ENCODE results near the gene PROSER1. TPM values are rescaled to one million over a fixed set of nuclear protein-coding genes. Genes with fewer than 3 reads are reported as not detected.
"Not testable (repeated sequence)": the region's sequence is repeated elsewhere in the genome, so short reads cannot be mapped to it uniquely, and the experiment has no call there.

PROSER1 gene
- 28.2 and 38.1 TPM in 2 replicates for total RNA-seq (2014; rRNA removed; shearing (Covaris generic))

DNA sequence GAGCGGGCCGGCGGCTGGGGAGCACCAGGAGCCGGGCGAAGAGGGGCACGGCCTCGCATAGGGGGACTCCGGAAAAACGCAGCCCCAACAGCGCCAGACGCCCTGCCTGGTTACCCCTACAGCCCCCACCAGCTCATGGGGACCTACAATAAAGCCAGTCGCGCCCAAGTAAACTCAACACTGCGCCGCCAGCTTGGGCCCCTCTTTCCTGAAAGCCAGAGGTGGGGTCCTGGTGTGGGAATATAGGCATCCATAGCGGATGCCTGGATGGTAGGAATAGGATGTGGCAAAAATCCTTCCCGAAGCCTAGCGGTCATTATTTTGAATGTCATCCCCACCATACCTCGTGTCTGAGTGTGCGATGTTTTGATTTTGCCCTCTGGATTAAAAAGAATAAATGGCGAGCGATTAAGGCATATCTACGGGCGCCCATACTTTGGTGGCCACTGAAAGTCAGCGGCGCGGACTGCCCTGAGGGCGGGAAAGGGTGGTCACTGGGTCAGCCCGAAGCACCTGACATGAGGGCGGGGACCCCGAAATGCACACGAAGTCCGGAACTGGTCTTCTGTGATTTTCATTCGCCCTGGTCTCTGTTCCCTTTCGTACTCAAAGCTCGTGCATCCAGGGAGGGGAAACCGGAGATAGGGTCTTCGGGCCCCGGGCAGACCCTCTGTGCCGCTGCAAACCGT lies at the start of gene PROSER1, which contains the start of gene NHLRC3:
PROSER1 (minus strand) TSS at position 210 of the 689 bp plus-strand sequence. CDS start 847 bp downstream, outside the sequence.
NHLRC3 (plus strand) TSS at position 577 of the 689 bp plus-strand sequence. CDS start 184 bp downstream, outside the sequence.
- H3K4me3 ChIP-seq (ENCODE audit: insufficient read depth, low read depth, low read length): peak within 1 kb of the TSS; percentile 93
- no peaks in the 10 kb centered on the region for H3K27me3 ChIP-seq (ENCODE audit: control insufficient read depth, insufficient read depth, low read length)
- peak; percentile 79 for DNase-seq
- no peaks in the 10 kb centered on the region for H3K36me3 ChIP-seq (replicated peaks; ENCODE audit: control insufficient read depth, insufficient read depth, low read length)

DNA sequence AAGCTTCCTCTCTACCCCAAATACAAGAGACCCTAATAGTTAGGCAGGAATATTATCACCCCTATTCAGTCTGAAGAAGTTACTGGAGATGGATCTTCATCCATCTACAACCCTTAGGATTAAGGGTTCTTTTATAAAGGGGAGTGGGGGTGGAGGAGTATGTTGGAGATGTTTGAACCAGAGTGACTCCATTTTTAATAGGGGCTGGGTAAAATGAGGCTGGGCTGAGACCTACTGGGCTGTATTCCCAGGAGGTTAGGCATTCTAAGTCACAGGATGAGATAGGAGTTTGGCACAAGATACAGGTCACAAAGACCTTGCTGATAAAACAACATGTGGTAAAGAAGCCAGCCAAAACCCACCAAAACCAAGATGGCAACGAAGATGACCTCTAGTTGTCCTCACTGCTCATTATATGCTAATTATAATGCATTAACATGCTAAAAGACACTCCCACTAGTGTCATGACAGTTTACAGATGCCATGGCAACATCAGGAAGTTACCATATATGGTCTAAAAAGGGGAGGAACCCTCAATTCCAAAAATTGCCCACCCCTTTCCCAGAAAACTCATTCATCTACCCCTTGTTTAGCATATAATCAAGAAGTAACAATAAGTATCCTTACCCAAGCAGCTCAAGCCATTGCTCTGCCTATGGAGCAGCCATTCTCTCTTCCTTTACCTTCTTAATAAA lies 48.5 kb upstream of the PROSER1 start:
- not testable (repeated sequence) for H3K27me3 ChIP-seq (ENCODE audit: control insufficient read depth, insufficient read depth, low read length); H3K36me3 ChIP-seq (replicated peaks; ENCODE audit: control insufficient read depth, insufficient read depth, low read length); H3K4me3 ChIP-seq (ENCODE audit: insufficient read depth, low read depth, low read length); DNase-seq

DNA sequence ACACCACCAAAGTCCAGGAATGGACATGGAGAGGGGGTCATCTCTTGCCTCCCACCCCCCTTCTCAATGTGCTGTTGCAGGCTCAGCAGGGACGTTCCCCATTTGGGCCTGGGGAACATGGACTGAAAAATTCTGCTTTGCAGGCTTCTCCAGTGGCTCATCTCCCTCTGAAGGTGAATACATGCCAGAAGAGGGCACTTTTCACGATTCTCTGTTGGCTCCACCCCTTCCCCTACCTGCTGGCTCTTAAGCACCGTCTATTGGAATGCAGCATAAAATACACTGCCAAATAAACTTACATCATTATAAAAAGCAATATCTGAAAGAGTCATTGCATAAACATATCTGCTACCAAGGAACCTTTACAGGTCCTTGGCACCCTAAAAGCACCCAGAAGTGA lies 36.1 kb upstream of the PROSER1 start:
- H3K36me3 ChIP-seq (replicated peaks; ENCODE audit: control insufficient read depth, insufficient read depth, low read length): no peaks in the 10 kb centered on the region
- no peak for DNase-seq
- no peak overlapping the region for H3K4me3 ChIP-seq (ENCODE audit: insufficient read depth, low read depth, low read length)
- H3K27me3 ChIP-seq (ENCODE audit: control insufficient read depth, insufficient read depth, low read length): no peaks in the 10 kb centered on the region

DNA sequence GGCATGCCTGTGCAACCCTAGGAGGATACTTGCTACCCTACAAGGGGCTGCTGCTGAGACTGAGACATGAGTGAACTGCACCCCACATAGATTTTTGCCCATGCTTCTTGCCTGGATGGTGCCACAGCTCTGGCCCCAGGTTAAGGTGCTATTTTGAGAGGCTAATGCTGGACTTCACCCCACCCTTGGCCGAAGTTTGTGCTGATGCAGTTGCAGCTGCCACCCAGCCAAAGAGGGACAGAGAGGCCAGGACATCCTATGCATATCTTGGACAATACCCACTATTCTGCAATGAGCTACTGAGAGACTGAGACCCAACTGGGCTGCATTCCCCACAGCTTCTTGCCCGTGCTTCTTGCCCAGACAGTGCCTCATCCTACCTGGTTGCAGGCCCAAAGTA lies 35.0 kb upstream of the PROSER1 start:
- DNase-seq: no peak
- Histone ChIP-seq H3K36me3 (replicated peaks; ENCODE audit: control insufficient read depth, insufficient read depth, low read length) (no peaks in the 10 kb centered on the region), H3K4me3 (ENCODE audit: insufficient read depth, low read depth, low read length) (no peak overlapping the region), H3K27me3 (ENCODE audit: control insufficient read depth, insufficient read depth, low read length) (no peaks in the 10 kb centered on the region)

DNA sequence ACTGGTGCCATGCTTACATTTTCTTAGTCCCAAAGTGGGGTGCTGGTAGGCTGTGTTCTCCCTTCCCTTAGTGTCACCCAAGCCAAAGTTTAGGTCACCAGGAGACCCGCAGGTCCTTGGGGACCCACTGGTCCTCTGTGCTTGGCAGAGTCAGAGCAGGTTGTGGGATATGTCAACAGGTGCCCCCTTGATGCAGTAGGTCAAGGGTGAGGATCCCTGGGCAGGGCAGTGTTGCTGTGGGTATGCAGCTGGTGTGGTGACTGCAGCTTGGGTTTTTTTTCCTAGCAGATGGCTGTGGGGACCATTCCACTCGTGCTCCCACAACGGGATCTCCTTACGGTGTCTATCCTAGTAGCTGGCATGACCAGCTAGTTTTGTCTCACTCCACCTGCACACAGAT lies 24.1 kb upstream of the PROSER1 start:
- H3K27me3 ChIP-seq (ENCODE audit: control insufficient read depth, insufficient read depth, low read length): no peaks in the 10 kb centered on the region
- H3K4me3 ChIP-seq (ENCODE audit: insufficient read depth, low read depth, low read length): no peak overlapping the region
- DNase-seq: no peak
- H3K36me3 ChIP-seq (replicated peaks; ENCODE audit: control insufficient read depth, insufficient read depth, low read length): no peaks in the 10 kb centered on the region

DNA sequence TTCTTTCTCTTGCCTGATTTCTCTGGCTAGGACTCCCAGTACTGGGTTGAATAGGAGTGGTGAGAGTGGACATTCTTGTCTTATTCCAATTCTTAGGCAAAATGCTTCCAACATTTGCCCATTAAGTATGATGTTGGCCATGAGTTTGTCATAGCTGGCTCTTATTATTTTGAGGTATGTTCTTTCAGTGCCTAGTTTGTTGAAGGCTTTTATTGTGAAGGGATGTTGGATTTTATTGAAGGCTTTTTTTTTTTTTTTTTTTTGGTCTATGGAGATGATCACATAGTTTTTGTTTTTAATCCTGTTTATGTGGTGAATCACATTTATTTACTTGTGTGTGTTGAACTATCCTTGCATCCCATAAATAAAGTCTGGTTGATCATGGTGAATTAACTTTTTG lies 20.2 kb upstream of the PROSER1 start:
- Histone ChIP-seq H3K27me3 (ENCODE audit: control insufficient read depth, insufficient read depth, low read length) (no peaks in the 10 kb centered on the region), H3K4me3 (ENCODE audit: insufficient read depth, low read depth, low read length) (no peak overlapping the region), H3K36me3 (replicated peaks; ENCODE audit: control insufficient read depth, insufficient read depth, low read length) (no peaks in the 10 kb centered on the region)
- DNase-seq: no peak

DNA sequence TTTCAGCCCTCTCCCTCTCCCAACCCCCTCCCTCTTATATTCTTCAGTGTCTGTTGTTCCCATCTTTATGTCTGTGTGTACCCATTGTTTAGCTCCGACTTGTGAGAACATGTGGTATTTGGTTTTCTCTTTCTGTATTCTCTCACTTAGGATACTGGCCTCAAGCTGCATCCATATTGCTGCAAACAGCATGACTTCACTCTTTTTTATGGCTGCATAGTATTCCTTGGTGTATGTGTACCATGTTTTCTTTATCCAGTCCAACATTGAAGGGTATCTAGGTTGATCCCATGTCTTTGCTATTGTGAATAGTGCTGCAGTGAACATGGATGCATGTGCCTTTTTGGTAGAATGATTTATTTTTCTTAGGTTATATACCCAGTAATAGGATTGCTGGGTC lies 18.1 kb upstream of the PROSER1 start:
- DNase-seq: no peak
- Histone ChIP-seq H3K36me3 (replicated peaks; ENCODE audit: control insufficient read depth, insufficient read depth, low read length) (no peaks in the 10 kb centered on the region), H3K27me3 (ENCODE audit: control insufficient read depth, insufficient read depth, low read length) (no peaks in the 10 kb centered on the region), H3K4me3 (ENCODE audit: insufficient read depth, low read depth, low read length) (no peak overlapping the region)

DNA sequence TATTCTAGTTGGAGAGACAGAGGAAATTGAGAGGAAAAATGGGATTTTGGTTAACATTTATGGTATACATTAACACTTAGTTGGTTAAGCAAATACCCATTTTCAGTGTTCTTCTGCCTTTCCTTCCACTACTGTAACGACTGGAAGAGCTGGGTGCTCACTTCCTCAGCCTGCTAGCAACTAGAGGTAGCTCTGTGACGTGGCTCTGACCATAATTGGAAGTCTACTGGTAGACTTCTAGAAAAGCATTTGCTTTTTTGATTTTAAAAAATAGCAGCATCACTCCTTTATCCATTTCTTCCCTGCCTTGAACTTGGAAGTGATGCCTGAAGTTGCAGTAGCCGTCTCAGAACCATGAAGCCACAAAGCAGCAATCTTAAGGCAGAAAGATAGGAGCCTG lies 16.2 kb upstream of the PROSER1 start:
- Histone ChIP-seq H3K36me3 (replicated peaks; ENCODE audit: control insufficient read depth, insufficient read depth, low read length) (no peaks in the 10 kb centered on the region), H3K4me3 (ENCODE audit: insufficient read depth, low read depth, low read length) (no peak overlapping the region), H3K27me3 (ENCODE audit: control insufficient read depth, insufficient read depth, low read length) (no peaks in the 10 kb centered on the region)
- DNase-seq: no peak

DNA sequence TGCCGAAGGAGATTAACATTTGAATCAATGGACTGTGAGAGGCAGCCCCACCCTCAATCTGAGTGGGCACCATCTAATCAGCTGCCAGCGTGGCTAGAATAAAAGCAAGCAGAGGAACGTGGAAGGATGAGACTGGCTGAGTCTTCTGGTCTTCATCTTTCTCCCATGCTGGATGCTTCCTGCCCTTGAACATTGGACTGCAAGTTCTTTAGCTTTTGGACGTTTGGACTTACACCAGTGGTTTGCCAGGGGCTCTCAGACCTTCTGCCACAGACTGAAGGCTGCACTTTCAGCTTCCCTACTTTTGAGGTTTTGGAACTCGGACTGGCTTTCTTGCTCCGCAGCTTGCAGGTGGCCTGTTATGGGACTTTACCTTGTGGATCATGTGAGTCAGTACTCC lies 15.1 kb upstream of the PROSER1 start:
- DNase-seq: no peak
- H3K36me3 ChIP-seq (replicated peaks; ENCODE audit: control insufficient read depth, insufficient read depth, low read length): no peaks in the 10 kb centered on the region
- H3K4me3 ChIP-seq (ENCODE audit: insufficient read depth, low read depth, low read length): no peak overlapping the region
- no peaks in the 10 kb centered on the region for H3K27me3 ChIP-seq (ENCODE audit: control insufficient read depth, insufficient read depth, low read length)

DNA sequence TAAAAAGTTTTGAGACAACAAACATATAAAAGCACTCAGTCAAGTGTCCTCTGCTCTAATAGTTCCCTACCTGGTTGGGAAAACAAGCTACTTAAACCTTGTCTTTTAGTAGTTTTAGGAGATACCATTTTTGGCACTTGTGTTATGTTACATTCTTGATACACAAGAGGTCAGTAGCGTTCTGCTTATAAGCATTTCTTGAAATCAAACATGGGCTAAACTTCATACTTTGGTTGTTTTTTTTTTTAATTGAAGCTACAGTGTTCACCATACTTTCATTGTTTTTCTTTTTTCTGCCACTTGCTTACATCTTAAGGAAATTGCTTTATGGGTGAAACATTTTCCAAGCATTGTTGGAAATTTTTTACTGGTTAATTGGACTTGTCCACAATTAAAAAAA lies 13.3 kb upstream of the PROSER1 start:
- DNase-seq: no peak
- H3K36me3 ChIP-seq (replicated peaks; ENCODE audit: control insufficient read depth, insufficient read depth, low read length): no peaks in the 10 kb centered on the region
- H3K27me3 ChIP-seq (ENCODE audit: control insufficient read depth, insufficient read depth, low read length): no peaks in the 10 kb centered on the region
- no peak overlapping the region for H3K4me3 ChIP-seq (ENCODE audit: insufficient read depth, low read depth, low read length)

DNA sequence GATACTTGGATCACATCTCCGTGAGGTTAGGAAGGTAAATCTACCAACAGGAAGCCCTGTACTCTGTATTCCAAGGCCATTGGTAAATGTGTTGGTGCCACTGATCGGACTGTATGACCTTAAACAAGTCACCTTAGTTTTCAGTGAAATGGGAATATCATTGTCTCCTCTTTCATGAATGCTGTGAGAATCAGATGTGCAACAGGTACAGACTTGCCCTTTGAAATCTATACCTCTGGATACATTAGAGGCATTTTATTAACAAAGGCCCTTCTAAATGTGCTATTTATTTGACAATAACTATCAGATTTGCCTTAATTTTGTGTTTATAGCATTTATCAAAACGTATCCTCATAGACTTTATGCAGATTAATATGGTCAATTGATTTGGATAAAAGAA lies 11.4 kb upstream of the PROSER1 start:
- DNase-seq: no peak
- Histone ChIP-seq H3K4me3 (ENCODE audit: insufficient read depth, low read depth, low read length) (no peak overlapping the region), H3K27me3 (ENCODE audit: control insufficient read depth, insufficient read depth, low read length) (no peaks in the 10 kb centered on the region), H3K36me3 (replicated peaks; ENCODE audit: control insufficient read depth, insufficient read depth, low read length) (no peaks in the 10 kb centered on the region; the same call in 1 of the 2 replicates)

DNA sequence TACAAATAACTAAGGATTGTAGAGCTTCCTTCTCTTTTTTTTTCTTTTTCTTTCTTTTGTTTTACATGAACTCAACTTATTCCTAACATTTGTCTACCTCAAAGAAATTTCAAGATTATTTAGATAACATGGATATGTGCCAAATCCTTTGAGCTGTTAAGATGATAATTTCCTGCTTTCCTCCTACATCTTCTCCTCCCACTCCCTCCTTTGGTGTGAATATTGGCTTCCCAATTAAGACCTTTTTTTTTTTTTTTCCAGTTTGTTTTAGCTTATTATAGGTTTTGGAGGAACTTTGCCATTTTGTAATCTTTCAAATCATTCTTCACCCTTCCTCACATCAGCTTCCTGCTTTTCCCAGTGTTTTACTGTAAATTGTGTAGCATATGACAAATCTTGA lies 10.9 kb upstream of the PROSER1 start:
- no peaks in the 10 kb centered on the region; the same call in 1 of the 2 replicates for H3K36me3 ChIP-seq (replicated peaks; ENCODE audit: control insufficient read depth, insufficient read depth, low read length)

DNA sequence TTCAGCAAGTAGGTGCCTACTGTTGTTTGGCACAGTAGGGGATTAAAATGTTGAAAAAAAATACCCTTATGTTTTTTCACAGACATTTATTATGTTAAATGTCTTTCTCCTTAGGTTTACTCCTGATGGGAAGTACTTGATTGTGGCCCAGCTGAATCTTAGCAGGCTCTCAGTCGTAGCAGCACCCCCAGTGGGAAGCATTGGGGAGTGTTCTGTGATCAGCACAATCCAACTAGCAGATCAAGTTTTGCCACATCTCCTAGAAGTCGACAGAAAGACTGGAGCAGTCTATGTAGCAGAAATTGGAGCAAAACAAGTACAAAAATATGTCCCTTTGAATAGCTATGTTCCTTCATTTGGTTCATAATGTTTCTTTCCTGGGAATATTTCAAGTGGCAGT lies 9.7 kb upstream of the PROSER1 start:
- Histone ChIP-seq H3K4me3 (ENCODE audit: insufficient read depth, low read depth, low read length) (no peak overlapping the region), H3K36me3 (replicated peaks; ENCODE audit: control insufficient read depth, insufficient read depth, low read length) (no peaks in the 10 kb centered on the region; the same call in 1 of the 2 replicates), H3K27me3 (ENCODE audit: control insufficient read depth, insufficient read depth, low read length) (no peaks in the 10 kb centered on the region)
- DNase-seq: peak; percentile 71

More for the DNA sequence above, 10.9 kb upstream of the PROSER1 start:
- no peak for DNase-seq
- Histone ChIP-seq H3K4me3 (ENCODE audit: insufficient read depth, low read depth, low read length) (no peak overlapping the region), H3K27me3 (ENCODE audit: control insufficient read depth, insufficient read depth, low read length) (no peaks in the 10 kb centered on the region)

DNA sequence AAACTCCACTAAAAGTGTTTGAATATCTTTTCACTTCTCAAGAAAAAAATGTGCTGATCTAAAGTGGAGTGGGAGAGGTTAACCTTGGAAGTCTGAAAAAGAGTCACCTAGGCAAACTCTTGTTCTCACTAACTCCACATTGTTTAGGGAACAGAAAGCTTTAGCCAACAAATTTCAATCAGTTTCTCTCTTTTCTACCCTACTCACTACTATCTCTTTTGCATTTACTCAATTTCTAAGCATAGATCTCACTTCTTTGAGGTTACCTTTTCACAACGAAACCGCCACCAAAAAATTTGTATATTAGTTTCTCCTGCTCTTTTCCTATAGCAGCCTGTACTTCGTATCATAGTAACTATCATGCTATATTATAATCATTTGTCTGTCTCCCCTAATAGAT lies 6.6 kb upstream of the PROSER1 start:
- no peaks in the 10 kb centered on the region for H3K27me3 ChIP-seq (ENCODE audit: control insufficient read depth, insufficient read depth, low read length)
- no peak for DNase-seq
- no peak overlapping the region for H3K4me3 ChIP-seq (ENCODE audit: insufficient read depth, low read depth, low read length)
- H3K36me3 ChIP-seq (replicated peaks; ENCODE audit: control insufficient read depth, insufficient read depth, low read length): no peaks in the 10 kb centered on the region; the same call in 1 of the 2 replicates

DNA sequence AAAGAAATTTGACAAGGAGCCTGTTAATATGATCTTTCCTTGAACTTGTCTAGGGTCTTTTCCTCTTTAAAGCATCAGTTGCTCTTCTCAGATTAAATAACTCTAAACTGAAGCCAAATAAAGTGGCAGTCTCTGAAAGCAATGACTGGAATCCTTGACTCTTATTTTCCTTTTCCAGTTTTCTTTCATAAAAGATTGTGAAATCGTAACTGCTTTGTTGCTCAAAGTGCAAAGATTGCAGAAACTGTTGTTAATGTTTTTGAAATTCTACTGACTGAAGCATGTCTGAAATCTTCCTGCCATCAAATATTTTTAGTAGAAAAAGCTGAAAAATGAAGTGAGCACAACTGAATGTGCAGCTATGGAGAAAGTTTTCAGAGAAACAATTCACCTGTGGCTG lies 2.3 kb upstream of the PROSER1 start:
- Histone ChIP-seq H3K36me3 (replicated peaks; ENCODE audit: control insufficient read depth, insufficient read depth, low read length) (no peaks in the 10 kb centered on the region; the same call in 1 of the 2 replicates), H3K27me3 (ENCODE audit: control insufficient read depth, insufficient read depth, low read length) (no peaks in the 10 kb centered on the region), H3K4me3 (ENCODE audit: insufficient read depth, low read depth, low read length) (no peak overlapping the region)
- no peak for DNase-seq

Data from H7 (cell line).